ENCODE results near the gene DPYSL5. TPM values are rescaled to one million over a fixed set of nuclear protein-coding genes. Genes with fewer than 3 reads are reported as not detected.

DPYSL5 gene
- total and polyA plus RNA-seq, 2 of the 8 experiments (the other 6 are each of a cell fraction or from before 2014, with no cell fraction given) = 11.9 to 16.4 TPM

DNA sequence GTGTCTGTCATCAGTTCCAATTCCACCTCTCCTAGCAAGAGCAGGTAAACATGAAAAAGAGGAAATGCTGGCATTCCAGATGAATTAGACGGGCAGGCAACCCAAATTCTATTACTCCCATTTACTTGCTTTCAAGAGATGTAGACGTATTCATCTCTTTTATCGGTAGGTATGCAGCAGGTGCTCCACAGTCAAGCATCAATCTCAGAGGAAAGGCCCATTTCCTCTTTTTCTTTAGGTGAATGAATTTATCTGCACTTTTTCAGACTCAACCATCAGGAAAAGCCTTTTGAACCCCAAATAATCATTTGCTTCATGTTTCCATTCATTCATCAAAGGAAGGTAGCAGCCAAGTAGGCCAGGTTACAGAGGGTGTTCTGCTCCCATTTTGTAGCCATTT, 27.9 kb downstream of the DPYSL5 start:
- Histone ChIP-seq H2BK12ac (ENCODE audit: low read depth, low read length) (no peak overlapping the region), H2BK20ac (ENCODE audit: low read length) (no peak overlapping the region), H3K4me2 (ENCODE audit: insufficient read depth in 1 of 2, low read depth in 2 of 2, low read length in 2 of 2) (no peak overlapping the region), H2BK120ac (replicated peaks; ENCODE audit: low read depth, low read length) (no peak overlapping the region), H3K27me3 (replicated peaks in 1 of 4; ENCODE audit: control insufficient read depth in 3 of 4, extremely low read depth in 1 of 4, insufficient read depth in 3 of 4, low read length in 3 of 4) (peaks cover 0 to 8% (median 3%) of the 10 kb centered on the region in 4 experiments; a peak in 3 of 7 replicates), H3K18ac (ENCODE audit: extremely low read depth, low read length) (no peak overlapping the region), H3K4ac (replicated peaks; ENCODE audit: insufficient read length, low read depth, low read length) (no peak overlapping the region), H3K27ac (ENCODE audit: low read depth, low read length) (no peak overlapping the region), H4K5ac (ENCODE audit: insufficient read length, low read depth, low read length) (no peak overlapping the region), H3K14ac (ENCODE audit: insufficient read length) (no peak overlapping the region), H2AFZ (ENCODE audit: low read length) (no peak overlapping the region), H3K23me2 (ENCODE audit: low read depth, low read length) (no peaks in the 10 kb centered on the region; the same call in 1 of the 2 replicates), H3K9ac (replicated peaks in 1 of 4; ENCODE audit: extremely low read depth in 1 of 4, low read depth in 3 of 4, low read length in 3 of 4) (no peak overlapping the region), H3K79me1 (ENCODE audit: low read depth, low read length) (no peaks in the 10 kb centered on the region), H4K8ac (ENCODE audit: extremely low read depth, insufficient read depth, low read length) (no peak overlapping the region), H3K9me3 (ENCODE audit: insufficient read depth in 2 of 2, low read depth in 1 of 2, low read length in 1 of 2) (no peaks in the 10 kb centered on the region), H2BK15ac (ENCODE audit: low read length) (no peak overlapping the region), H3K4me3 (ENCODE audit: extremely low read depth in 1 of 4, insufficient read depth in 2 of 4, low read depth in 3 of 4, low read length in 4 of 4) (no peak overlapping the region), H2AK5ac (ENCODE audit: low read depth, low read length) (no peak overlapping the region), H4K91ac (replicated peaks; ENCODE audit: insufficient read length, low read length) (no peak overlapping the region), H3K4me1 (replicated peaks in 1 of 4; ENCODE audit: control insufficient read depth in 3 of 4, insufficient read depth in 4 of 4, low read length in 3 of 4) (no peaks in the 10 kb centered on the region), H3K56ac (replicated peaks; ENCODE audit: insufficient read length, low read depth, low read length) (no peak overlapping the region), H2BK5ac (ENCODE audit: low read depth, low read length) (no peak overlapping the region), H3K36me3 (ENCODE audit: control insufficient read depth in 2 of 4, insufficient read depth in 4 of 4, low read length in 3 of 4) (no peaks in the 10 kb centered on the region), H3K23ac (ENCODE audit: insufficient read length) (no peak overlapping the region), H4K20me1 (replicated peaks in 1 of 2; ENCODE audit: control insufficient read depth in 1 of 2, insufficient read depth in 2 of 2, low read length in 2 of 2) (peaks cover 0 to 18% of the 10 kb centered on the region in 2 experiments), H3K79me2 (ENCODE audit: control insufficient read depth in 1 of 2, insufficient read depth in 2 of 2, low read length in 2 of 2) (no peaks in the 10 kb centered on the region)
- 73% methylated on average over 3 of the region's 3 CpGs; no CpG with 5 or more reads in 1 of the 2 experiments for WGBS, 2 experiments (ENCODE audit: extremely low coverage in 1 of 2, insufficient coverage in 1 of 2, insufficient read length in 1 of 2, insufficient replicate concordance in 2 of 2, low coverage in 1 of 2, low lambda C conversion rate in 2 of 2, missing lambda C conversion rate in 1 of 2)
- DNase-seq (ENCODE audit: low read depth in 1 of 2, low spot score in 2 of 2) = no peak
- ChIA-PET POLR2A (ENCODE audit: partially characterized antibody) (no interaction called here), CTCF (ENCODE audit: partially characterized antibody) (interaction anchor here (2.3 kb wide), 1 partner anchor 67 kb away, joined by 8 read pairs; no protein-coding TSS in a partner anchor)
- TF ChIP-seq BCL11A (IDR thresholded peaks at IDR 0.05; ENCODE audit: low read depth in 2 of 2, low read length in 2 of 2) = no peak
- no peak for TF ChIP-seq CBX8 (IDR thresholded peaks at IDR 0.05; ENCODE audit: borderline replicate concordance, low read depth, low read length)
- TF ChIP-seq, protein P1, sequence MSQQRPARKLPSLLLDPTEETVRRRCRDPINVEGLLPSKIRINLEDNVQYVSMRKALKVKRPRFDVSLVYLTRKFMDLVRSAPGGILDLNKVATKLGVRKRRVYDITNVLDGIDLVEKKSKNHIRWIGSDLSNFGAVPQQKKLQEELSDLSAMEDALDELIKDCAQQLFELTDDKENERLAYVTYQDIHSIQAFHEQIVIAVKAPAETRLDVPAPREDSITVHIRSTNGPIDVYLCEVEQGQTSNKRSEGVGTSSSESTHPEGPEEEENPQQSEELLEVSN (IDR thresholded peaks at IDR 0.05) = no peak
- TF ChIP-seq SP1 (IDR thresholded peaks at IDR 0.05; ENCODE audit: low read depth, low read length) = no peak
- no peak for TF ChIP-seq HDAC2 (IDR thresholded peaks at IDR 0.05; ENCODE audit: borderline replicate concordance in 1 of 2, low read depth in 2 of 2, low read length in 2 of 2)
- no peak for TF ChIP-seq POU5F1 (IDR thresholded peaks at IDR 0.05; ENCODE audit: low read depth, low read length)
- TF ChIP-seq GABPA (IDR thresholded peaks at IDR 0.05; ENCODE audit: borderline replicate concordance, insufficient read depth, low read length) = no peak
- no peak for TF ChIP-seq SIRT6 (IDR thresholded peaks at IDR 0.05; ENCODE audit: low read length)
- TF ChIP-seq CTBP2 (IDR thresholded peaks at IDR 0.05; ENCODE audit: borderline replicate concordance, insufficient read depth, insufficient read length, low read length) = no peak
- TF ChIP-seq TCF12 (IDR thresholded peaks at IDR 0.05; ENCODE audit: low read depth, low read length) = no peak
- FAIRE-seq = no peak
